Fibroblast of pulmonary artery (primary cell): Measurements from ENCODE around the gene MCM10.

Source experiments
- DNase-seq: peaks from one replicate; pipeline ENCODE4 v3.0.0-alpha.2; 2010; ENCODE audit warnings: low read depth
- H3K4me3 ChIP-seq: replicated peaks from 2 replicates; pipeline ENCODE4 v1.5.1; 2011; ENCODE audit warnings: low read depth, mild to moderate bottlenecking, control low read depth, low read length, moderate library complexity
- CTCF ChIP-seq: IDR thresholded peaks from 2 replicates; pipeline ENCODE4 v1.5.1; 2011; ENCODE audit warnings: mild to moderate bottlenecking, control low read depth, low read length, inconsistent platforms; ENCODE audit errors: missing control alignments

MCM10 gene

GRCh38 chr10:13120786-13121499, 40.4 kb upstream of the MCM10 start:
- peak; percentile 33 for DNase-seq
- TF ChIP-seq CTCF, result no peak
- H3K4me3 ChIP-seq, result no peak overlapping the region

- DNase-seq, result no peak
Observed at GRCh38 chr10:13121500-13121854, 39.9 kb upstream of the MCM10 start.

GRCh38 chr10:13136651-13137050, 24.7 kb upstream of the MCM10 start:
- no peak for DNase-seq
- no peak for TF ChIP-seq CTCF
- no peak overlapping the region for H3K4me3 ChIP-seq

More at GRCh38 chr10:13121500-13121854, 39.9 kb upstream of the MCM10 start:
- TF ChIP-seq CTCF, result no peak
- H3K4me3 ChIP-seq, result no peak overlapping the region

GRCh38 chr10:13139150-13139549, 22.2 kb upstream of the MCM10 start:
- DNase-seq, result no peak
- TF ChIP-seq CTCF, result no peak
- H3K4me3 ChIP-seq, result no peak overlapping the region

GRCh38 chr10:13139676-13140075, 21.7 kb upstream of the MCM10 start:
- no peak for TF ChIP-seq CTCF

GRCh38 chr10:13140627-13141190, 20.6 kb upstream of the MCM10 start:
- TF ChIP-seq CTCF, result no peak
- DNase-seq, result no peak
- no peak overlapping the region for H3K4me3 ChIP-seq

More at GRCh38 chr10:13139676-13140075, 21.7 kb upstream of the MCM10 start:
- no peak for DNase-seq
- H3K4me3 ChIP-seq, result no peak overlapping the region

- no peak for TF ChIP-seq CTCF
- H3K4me3 ChIP-seq, result no peak overlapping the region
- DNase-seq, result peak; percentile 25
Observed at GRCh38 chr10:13143766-13144165, 17.6 kb upstream of the MCM10 start.
